Measurements from ENCODE around the gene ADCY5.
A peak's percentile ranks its signal among the peaks of the same experiment; 100 is the strongest.

Gene ADCY5

GRCh38 chr3:123353850-123354233, 95.0 kb downstream of the ADCY5 start:
- no peak for TF ChIP-seq CTCF (IDR thresholded peaks at IDR 0.05)
- no peak overlapping the region for H3K4me3 ChIP-seq
- no peak for DNase-seq (ENCODE audit: low spot score)
- peak overlapping the region; percentile 62 to 71 for H3K27ac ChIP-seq

GRCh38 chr3:123353227-123353849, 95.6 kb downstream of the ADCY5 start:
- Histone ChIP-seq H3K4me3 (peak overlapping the region; percentile 17), H3K27ac (peak overlapping the region; percentile 62 to 71)
- no peak for DNase-seq (ENCODE audit: low spot score)
- no peak for TF ChIP-seq CTCF (IDR thresholded peaks at IDR 0.05)

- peak; percentile 85 for DNase-seq (ENCODE audit: low spot score)
- Histone ChIP-seq H3K27ac (peak overlapping the region; percentile 62 to 71), H3K4me3 (peak overlapping the region; percentile 26)
- no peak for TF ChIP-seq CTCF (IDR thresholded peaks at IDR 0.05)
Observed at GRCh38 chr3:123352134-123352554, 96.7 kb downstream of the ADCY5 start.

GRCh38 chr3:123351501-123351900, 97.4 kb downstream of the ADCY5 start:
- Histone ChIP-seq H3K27ac (peak overlapping the region; percentile 62 to 71), H3K4me3 (no peak overlapping the region)
- TF ChIP-seq CTCF (IDR thresholded peaks at IDR 0.05), result no peak
- DNase-seq (ENCODE audit: low spot score), result no peak

GRCh38 chr3:123350971-123351370, 97.9 kb downstream of the ADCY5 start:
- DNase-seq (ENCODE audit: low spot score), result no peak
- Histone ChIP-seq H3K4me3 (no peak overlapping the region), H3K27ac (peak overlapping the region; percentile 62 to 71)
- no peak for TF ChIP-seq CTCF (IDR thresholded peaks at IDR 0.05)

GRCh38 chr3:123349566-123350435, 99.1 kb downstream of the ADCY5 start:
- Histone ChIP-seq H3K4me3 (no peak overlapping the region), H3K27ac (peak overlapping the region; percentile 19 to 84)
- TF ChIP-seq CTCF (IDR thresholded peaks at IDR 0.05), result no peak
- DNase-seq (ENCODE audit: low spot score), result peak; percentile 22

- Histone ChIP-seq H3K27ac (peak overlapping the region; percentile 19 to 84), H3K4me3 (no peak overlapping the region)
- TF ChIP-seq CTCF (IDR thresholded peaks at IDR 0.05), result no peak
- DNase-seq (ENCODE audit: low spot score), result peak; percentile 52
Observed at GRCh38 chr3:123349201-123349535, 99.7 kb downstream of the ADCY5 start.

Data from coronary artery (tissue), 2 donors.